ENCODE data around the gene PLEKHB2. TPM values are rescaled to one million over a fixed set of nuclear protein-coding genes. Genes with fewer than 3 reads are reported as not detected.
"Not testable (repeated sequence)": the region's sequence is repeated elsewhere in the genome, so short reads cannot be mapped to it uniquely, and the experiment has no call there.

PLEKHB2 gene
- total and polyA plus RNA-seq, 8 donors = 33.1 to 106 (median 37.2) TPM

DNA sequence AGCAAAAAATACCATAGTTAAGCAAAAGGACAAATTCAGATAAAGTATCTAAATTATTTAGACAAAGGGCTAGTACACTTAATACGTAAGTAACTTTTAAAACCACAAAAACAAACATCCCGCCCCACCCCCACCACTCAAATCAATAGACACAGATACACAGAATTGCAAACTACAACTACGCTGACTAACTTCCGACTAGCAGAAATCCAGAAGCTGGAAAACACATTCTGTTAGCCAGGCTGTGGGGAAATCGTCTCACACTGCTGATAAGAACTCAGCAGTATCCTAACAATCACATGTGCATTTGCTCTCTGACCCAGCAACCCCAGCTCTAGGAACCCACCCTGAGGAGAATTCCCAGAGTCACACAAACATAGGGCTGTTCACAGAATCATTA lies 28.4 kb upstream of the PLEKHB2 start:
- Histone ChIP-seq H3K36me3 (peaks cover 6 to 97% of the 10 kb centered on the region in 2 donors), H3K27me3 (no peaks in the 10 kb centered on the region), H3K27ac (no peak overlapping the region), H3K4me3 (no peak overlapping the region), H3K4me1 (peaks cover 0 to 14% of the 10 kb centered on the region in 2 donors), H3K9me3 (no peaks in the 10 kb centered on the region)
- ATAC-seq (no peak), DNase-seq (no peak)
- intact Hi-C loops (cut with DNase I) = no loop called here
- TF ChIP-seq, protein P1, sequence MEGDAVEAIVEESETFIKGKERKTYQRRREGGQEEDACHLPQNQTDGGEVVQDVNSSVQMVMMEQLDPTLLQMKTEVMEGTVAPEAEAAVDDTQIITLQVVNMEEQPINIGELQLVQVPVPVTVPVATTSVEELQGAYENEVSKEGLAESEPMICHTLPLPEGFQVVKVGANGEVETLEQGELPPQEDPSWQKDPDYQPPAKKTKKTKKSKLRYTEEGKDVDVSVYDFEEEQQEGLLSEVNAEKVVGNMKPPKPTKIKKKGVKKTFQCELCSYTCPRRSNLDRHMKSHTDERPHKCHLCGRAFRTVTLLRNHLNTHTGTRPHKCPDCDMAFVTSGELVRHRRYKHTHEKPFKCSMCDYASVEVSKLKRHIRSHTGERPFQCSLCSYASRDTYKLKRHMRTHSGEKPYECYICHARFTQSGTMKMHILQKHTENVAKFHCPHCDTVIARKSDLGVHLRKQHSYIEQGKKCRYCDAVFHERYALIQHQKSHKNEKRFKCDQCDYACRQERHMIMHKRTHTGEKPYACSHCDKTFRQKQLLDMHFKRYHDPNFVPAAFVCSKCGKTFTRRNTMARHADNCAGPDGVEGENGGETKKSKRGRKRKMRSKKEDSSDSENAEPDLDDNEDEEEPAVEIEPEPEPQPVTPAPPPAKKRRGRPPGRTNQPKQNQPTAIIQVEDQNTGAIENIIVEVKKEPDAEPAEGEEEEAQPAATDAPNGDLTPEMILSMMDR (IDR thresholded peaks at IDR 0.05) = no peak

DNA sequence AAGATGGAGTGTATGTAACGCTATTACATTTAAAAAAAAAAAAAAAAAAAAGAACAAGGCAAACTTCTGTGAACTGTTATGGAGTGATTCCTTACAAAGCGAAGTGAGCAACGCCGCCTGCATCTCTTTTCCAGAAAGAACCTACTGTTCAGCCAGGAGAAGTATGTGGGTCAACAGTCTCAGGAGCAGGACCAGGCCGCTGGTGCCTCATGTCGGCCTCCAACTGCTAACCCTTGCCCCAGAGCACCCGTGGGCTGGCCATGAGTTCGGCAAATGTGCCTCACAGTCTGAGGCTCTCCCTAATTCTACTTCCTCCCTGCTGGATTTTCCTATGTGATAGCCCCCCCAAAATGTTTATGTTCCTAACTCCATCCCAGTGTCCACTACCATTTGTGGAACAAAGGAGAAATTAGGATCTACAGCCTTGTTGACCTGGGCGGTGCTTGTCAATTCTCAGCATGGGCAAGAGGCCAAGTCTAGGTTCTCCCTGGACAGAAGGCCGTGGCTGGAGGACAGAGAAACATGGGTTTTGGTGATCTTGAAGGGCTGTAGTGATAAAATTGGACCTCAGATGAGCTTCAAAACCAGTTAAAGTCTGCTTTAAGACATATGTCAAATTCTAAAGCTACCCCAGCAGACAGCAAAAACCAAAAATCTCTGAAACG lies 27.8 kb upstream of the PLEKHB2 start:
- H3K27ac ChIP-seq = no peak overlapping the region
- TF ChIP-seq, protein P1 (IDR thresholded peaks at IDR 0.05) = no peak
- H3K4me1 ChIP-seq = peaks cover 0 to 14% of the 10 kb centered on the region in 2 donors
- H3K9me3 ChIP-seq = no peaks in the 10 kb centered on the region
- no peaks in the 10 kb centered on the region for H3K27me3 ChIP-seq
- peaks cover 6 to 97% of the 10 kb centered on the region in 2 donors for H3K36me3 ChIP-seq
- H3K4me3 ChIP-seq = no peak overlapping the region
- no peak for DNase-seq
- no peak for ATAC-seq
- intact Hi-C loops (cut with DNase I) = no loop called here

DNA sequence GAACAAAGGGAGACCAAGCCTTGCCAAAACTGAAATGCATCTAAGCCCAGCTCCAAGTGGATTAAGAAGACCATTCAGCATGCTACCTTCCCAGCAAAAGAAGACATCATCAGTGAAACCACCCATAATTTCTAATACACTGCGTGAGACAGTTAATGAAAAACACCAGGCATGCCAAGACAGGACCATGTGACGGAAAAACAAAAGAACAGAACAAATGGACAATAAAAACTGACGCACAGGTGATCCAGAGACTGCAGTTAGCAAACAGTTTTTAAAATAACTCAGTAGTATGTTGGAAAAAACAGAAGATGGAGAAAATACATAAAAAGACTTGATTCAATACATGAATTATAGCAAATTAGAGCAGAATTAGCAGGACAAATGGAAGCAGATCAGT lies 27.2 kb upstream of the PLEKHB2 start:
- no peak overlapping the region for H3K27ac ChIP-seq
- intact Hi-C loops (cut with DNase I) = no loop called here
- peaks cover 0 to 14% of the 10 kb centered on the region in 2 donors for H3K4me1 ChIP-seq
- no peak overlapping the region for H3K4me3 ChIP-seq
- H3K27me3 ChIP-seq = no peaks in the 10 kb centered on the region
- DNase-seq (no peak), ATAC-seq (no peak)
- H3K36me3 ChIP-seq = peaks cover 6 to 90% of the 10 kb centered on the region in 2 donors
- TF ChIP-seq, protein P1 (IDR thresholded peaks at IDR 0.05) = no peak
- H3K9me3 ChIP-seq = no peaks in the 10 kb centered on the region

DNA sequence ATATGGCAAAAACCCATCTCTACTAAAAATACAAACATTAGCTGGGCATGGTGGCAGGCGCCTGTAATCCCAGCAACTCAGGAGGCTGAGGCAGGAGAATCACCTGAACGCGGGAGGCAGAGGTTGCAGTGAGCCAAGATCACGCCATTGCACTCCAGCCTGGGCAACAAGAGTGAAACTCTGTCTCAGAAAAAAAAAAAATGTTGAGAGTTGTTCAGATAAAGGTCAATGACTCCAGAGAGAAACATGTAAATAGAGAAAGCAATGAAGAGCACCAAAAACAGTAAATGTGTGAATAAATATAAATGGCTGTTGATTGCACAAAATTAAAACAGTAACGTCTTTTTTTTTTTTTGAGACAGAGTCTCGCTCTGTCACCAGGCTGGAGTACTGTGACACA lies 25.2 kb upstream of the PLEKHB2 start:
- H3K27ac ChIP-seq; intact Hi-C loops (cut with DNase I); H3K9me3 ChIP-seq; H3K27me3 ChIP-seq; DNase-seq; H3K4me3 ChIP-seq: not testable (repeated sequence)
- peak; percentile 53 for ATAC-seq
- Histone ChIP-seq H3K36me3 (peaks cover 6 to 82% of the 10 kb centered on the region in 2 donors), H3K4me1 (peaks cover 0 to 15% of the 10 kb centered on the region in 2 donors)

GRCh38 chr2:131081190-131081589 lies 23.9 kb upstream of the PLEKHB2 start:
- ATAC-seq = no peak

More at GRCh38 chr2:131081190-131081589, 23.9 kb upstream of the PLEKHB2 start:
- H3K27me3 ChIP-seq = no peaks in the 10 kb centered on the region
- peaks cover 0 to 26% of the 10 kb centered on the region in 2 donors for H3K4me1 ChIP-seq
- TF ChIP-seq, protein P1 (IDR thresholded peaks at IDR 0.05) = no peak
- DNase-seq = no peak
- H3K4me3 ChIP-seq = no peak overlapping the region
- intact Hi-C loops (cut with DNase I) = no loop called here
- H3K36me3 ChIP-seq = peaks cover 6 to 79% of the 10 kb centered on the region in 2 donors
- H3K9me3 ChIP-seq = no peaks in the 10 kb centered on the region
- H3K27ac ChIP-seq = no peak overlapping the region
